Prostate gland (tissue), 2 donors: Measurements from ENCODE around the gene JAK1. TPM values are rescaled to one million over a fixed set of nuclear protein-coding genes. Genes with fewer than 3 reads are reported as not detected.

Experiments used
- DNase-seq: peaks from one replicate; pipeline ENCODE4 v3.0.0-alpha.2; 2019; ENCODE audit warnings: low spot score
- H3K27ac ChIP-seq, 2 donors: fragments of 200-600 bp; sonication (generic); 2 replicates each; pipeline ENCODE4 v1.5.1; 2017 to 2019
- H3K27me3 ChIP-seq: fragments of 200-600 bp; sonication (generic); replicated peaks from 2 replicates; pipeline ENCODE4 v1.5.1; 2019; ENCODE audit not compliant: insufficient read depth
- H3K36me3 ChIP-seq, 2 donors: fragments of 200-600 bp; sonication (generic); 1 replicate in 1 of 2; 2 replicates in 1 of 2; pipeline versions ENCODE4 v1.5.1 to v1.8.1; 2017 to 2019
- H3K4me1 ChIP-seq: fragments of 200-600 bp; sonication (generic); replicated peaks from 2 replicates; pipeline ENCODE4 v1.5.1; 2019
- H3K4me3 ChIP-seq, 2 donors: fragments of 200-600 bp; sonication (generic); 2 replicates each; pipeline ENCODE4 v1.5.1; 2017 to 2019
- H3K9me3 ChIP-seq: fragments of 200-600 bp; sonication (generic); 2 replicates; pipeline ENCODE4 v1.5.1; 2017
- POLR2A ChIP-seq: fragments of 450-650 bp; IDR thresholded peaks from one replicate; pipeline ENCODE4 v1.6.1; 2016; ENCODE audit warnings: antibody characterized with exemption, mild to moderate bottlenecking
- POLR2AphosphoS5 ChIP-seq: sonication (generic); formaldehyde crosslinking; IDR thresholded peaks from one replicate; pipeline ENCODE4 v1.6.1; 2017; ENCODE audit warnings: antibody characterized with exemption
- WGBS: methylation state at CpG from one replicate; pipeline ENCODE4 v1.1.5; 2018; 5-methylcytosine and 5-hydroxymethylcytosine counted together
- intact Hi-C: fragments of 100-400 bp; cut with DNase I; formaldehyde crosslinking; loops from one replicate; pipeline ENCODE4 v1.14.2; 2022
- total RNA-seq, 2 donors: library from RNA; depleted of rRNA; stranded (reverse); fragments of >200 nt; gene quantifications; one replicate each; pipeline ENCODE4 v1.1.0, GENCODE V29; 2016
- TF ChIP-seq, protein P1 (sequence below), 4 experiments: fragments of 200-600 bp in 2 of 4; fragments of 450-650 bp in 2 of 4; sonication (generic) in 2 of 4; IDR thresholded peaks; 1 replicate in 3 of 4; 2 replicates in 1 of 4; pipeline ENCODE4 v1.5.1; 2016 to 2019; ENCODE audit warnings: antibody characterized with exemption in 4 of 4, mild to moderate bottlenecking in 2 of 4, moderate library complexity in 2 of 4

Gene JAK1
- total RNA-seq, 2 donors from 2014 or later, result 66.3 to 115 TPM

DNA sequence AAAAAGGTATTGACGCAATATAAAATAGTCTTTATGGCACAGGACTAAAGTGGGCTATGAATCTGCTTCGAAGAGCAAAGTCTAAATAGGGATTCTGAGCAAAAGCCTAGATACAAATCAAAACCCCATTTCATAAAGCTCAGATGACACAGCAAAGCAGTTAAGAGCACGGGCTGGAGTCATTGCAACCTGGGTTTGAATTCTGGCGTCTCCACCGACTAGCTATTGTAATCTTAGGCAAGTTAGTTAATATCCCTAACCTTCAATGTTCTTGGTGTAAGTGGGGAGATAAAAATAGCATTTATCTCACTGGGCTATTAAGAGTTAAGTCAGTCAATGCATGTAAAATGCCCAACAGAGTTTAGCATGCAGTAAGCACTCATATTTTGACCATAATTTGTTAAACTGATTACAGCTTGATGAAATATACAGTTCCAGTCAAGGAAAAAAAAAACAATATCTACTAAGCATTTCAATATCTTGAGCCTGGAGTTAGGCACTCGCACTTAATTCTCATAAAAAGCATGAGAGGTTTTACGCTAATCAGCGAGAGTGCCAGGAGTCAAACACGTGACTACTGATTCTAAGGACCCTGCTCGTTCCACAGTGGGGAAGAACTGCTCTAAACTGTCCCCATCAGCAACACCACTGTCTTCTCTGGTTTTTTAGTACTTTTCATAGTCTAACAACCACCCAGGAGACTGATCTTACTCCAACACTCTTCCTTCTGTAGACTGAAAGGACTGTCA lies 75.5 kb downstream of the JAK1 start:
- TF ChIP-seq POLR2AphosphoS5 (no peak), POLR2A (no peak)
- TF ChIP-seq, protein P1, sequence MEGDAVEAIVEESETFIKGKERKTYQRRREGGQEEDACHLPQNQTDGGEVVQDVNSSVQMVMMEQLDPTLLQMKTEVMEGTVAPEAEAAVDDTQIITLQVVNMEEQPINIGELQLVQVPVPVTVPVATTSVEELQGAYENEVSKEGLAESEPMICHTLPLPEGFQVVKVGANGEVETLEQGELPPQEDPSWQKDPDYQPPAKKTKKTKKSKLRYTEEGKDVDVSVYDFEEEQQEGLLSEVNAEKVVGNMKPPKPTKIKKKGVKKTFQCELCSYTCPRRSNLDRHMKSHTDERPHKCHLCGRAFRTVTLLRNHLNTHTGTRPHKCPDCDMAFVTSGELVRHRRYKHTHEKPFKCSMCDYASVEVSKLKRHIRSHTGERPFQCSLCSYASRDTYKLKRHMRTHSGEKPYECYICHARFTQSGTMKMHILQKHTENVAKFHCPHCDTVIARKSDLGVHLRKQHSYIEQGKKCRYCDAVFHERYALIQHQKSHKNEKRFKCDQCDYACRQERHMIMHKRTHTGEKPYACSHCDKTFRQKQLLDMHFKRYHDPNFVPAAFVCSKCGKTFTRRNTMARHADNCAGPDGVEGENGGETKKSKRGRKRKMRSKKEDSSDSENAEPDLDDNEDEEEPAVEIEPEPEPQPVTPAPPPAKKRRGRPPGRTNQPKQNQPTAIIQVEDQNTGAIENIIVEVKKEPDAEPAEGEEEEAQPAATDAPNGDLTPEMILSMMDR (IDR thresholded peaks at IDR 0.05), result no peak
- Histone ChIP-seq H3K9me3 (no peaks in the 10 kb centered on the region), H3K27ac (no peak overlapping the region), H3K4me1 (no peaks in the 10 kb centered on the region), H3K36me3 (no peaks in the 10 kb centered on the region), H3K4me3 (no peak overlapping the region), H3K27me3 (no peaks in the 10 kb centered on the region)
- no peak for DNase-seq
- intact Hi-C loops, result loop anchor here (10.0 kb wide), 1 partner anchor 74 kb away; the partner anchor contains the start of gene JAK1
- WGBS, result 76% methylated on average over 10 of the region's 10 CpGs

DNA sequence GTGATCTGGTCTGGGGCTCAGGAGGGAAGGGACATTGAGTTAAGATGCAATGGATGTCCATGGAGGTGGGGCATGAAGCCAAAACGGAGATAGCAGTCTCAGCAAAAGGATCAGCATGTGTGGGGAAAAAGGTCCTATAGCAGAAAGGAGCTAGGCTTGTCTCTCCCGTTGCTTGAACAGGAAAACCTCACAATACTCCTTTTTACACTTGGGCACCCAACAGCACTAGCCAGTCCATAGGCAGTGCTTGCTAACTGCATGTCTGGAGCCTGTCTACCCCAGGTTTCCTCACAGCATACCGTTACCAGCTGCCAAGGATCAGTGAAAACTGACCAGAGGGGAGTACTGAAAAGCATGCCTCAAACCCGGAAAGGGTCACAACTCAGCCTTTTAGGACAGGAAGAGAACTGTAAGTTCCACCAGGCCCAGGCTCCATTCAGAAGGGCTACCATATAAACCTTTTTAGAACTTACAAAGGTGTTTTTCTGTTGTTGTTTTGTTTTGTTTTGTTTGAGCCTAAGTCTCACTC lies 78.6 kb downstream of the JAK1 start:
- H3K9me3 ChIP-seq, result no peaks in the 10 kb centered on the region
- no peak overlapping the region for H3K4me3 ChIP-seq
- 88% methylated on average over 4 of the region's 4 CpGs for WGBS
- H3K4me1 ChIP-seq, result no peaks in the 10 kb centered on the region
- intact Hi-C loops, result no loop called here
- H3K36me3 ChIP-seq, result peaks cover 0 to 7% of the 10 kb centered on the region in 2 donors
- DNase-seq, result no peak
- TF ChIP-seq POLR2AphosphoS5, result no peak
- TF ChIP-seq POLR2A, result no peak
- no peak overlapping the region for H3K27ac ChIP-seq
- H3K27me3 ChIP-seq, result no peaks in the 10 kb centered on the region

DNA sequence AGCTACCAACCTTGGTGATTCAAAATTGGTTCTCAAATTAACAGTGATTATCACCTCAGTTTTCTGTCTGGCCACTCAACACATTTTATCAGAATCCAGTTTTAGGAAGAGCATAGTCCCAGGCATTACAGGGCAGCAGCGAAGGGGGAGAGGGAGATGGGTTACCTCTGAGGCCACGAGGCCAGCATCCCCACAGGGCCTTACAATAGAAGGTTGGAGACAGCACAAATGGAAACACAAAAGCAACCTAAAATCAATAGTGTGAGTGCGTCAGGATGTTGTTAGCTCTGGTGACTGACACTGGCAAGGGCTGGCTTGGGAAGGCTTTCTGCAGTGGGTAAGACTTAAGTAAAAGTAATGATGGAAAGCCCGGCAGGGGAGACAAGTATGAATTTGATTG lies 79.5 kb downstream of the JAK1 start:
- H3K9me3 ChIP-seq, result no peaks in the 10 kb centered on the region
- TF ChIP-seq, protein P1 (IDR thresholded peaks at IDR 0.05), result no peak
- TF ChIP-seq POLR2AphosphoS5 (no peak), POLR2A (no peak)
- no peaks in the 10 kb centered on the region for H3K27me3 ChIP-seq
- no peaks in the 10 kb centered on the region for H3K4me1 ChIP-seq
- intact Hi-C loops, result no loop called here
- 93% methylated on average over 4 of the region's 4 CpGs for WGBS
- peaks cover 0 to 8% of the 10 kb centered on the region in 2 donors for H3K36me3 ChIP-seq
- no peak overlapping the region for H3K27ac ChIP-seq
- H3K4me3 ChIP-seq, result no peak overlapping the region
- DNase-seq, result no peak

DNA sequence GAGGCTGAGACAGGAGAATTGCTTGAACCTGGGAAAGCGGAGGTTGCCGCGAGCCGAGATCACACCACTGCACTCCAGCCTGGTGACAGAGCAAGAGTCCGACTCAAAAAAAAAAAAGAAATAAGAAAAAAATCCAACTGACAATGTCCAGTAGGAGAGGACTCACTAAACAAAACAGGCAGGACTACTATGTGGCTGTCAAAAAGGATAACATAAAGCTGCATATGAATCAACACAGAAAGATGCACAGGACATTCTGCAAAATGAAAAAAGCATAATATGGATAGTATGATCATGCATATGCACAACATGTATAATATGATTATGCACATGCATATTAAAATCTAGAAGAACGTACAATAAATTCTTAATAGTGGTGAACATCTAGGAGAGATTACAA lies 80.7 kb downstream of the JAK1 start:
- peaks cover 0 to 8% of the 10 kb centered on the region in 2 donors for H3K36me3 ChIP-seq
- H3K4me3 ChIP-seq, result no peak overlapping the region
- no peaks in the 10 kb centered on the region for H3K4me1 ChIP-seq
- 94% methylated on average over 6 of the region's 6 CpGs for WGBS
- DNase-seq, result no peak
- no peaks in the 10 kb centered on the region for H3K27me3 ChIP-seq
- no peaks in the 10 kb centered on the region for H3K9me3 ChIP-seq
- intact Hi-C loops, result no loop called here
- no peak overlapping the region for H3K27ac ChIP-seq
- no peak for TF ChIP-seq POLR2A
- TF ChIP-seq, protein P1 (IDR thresholded peaks at IDR 0.05), result no peak
- no peak for TF ChIP-seq POLR2AphosphoS5

DNA sequence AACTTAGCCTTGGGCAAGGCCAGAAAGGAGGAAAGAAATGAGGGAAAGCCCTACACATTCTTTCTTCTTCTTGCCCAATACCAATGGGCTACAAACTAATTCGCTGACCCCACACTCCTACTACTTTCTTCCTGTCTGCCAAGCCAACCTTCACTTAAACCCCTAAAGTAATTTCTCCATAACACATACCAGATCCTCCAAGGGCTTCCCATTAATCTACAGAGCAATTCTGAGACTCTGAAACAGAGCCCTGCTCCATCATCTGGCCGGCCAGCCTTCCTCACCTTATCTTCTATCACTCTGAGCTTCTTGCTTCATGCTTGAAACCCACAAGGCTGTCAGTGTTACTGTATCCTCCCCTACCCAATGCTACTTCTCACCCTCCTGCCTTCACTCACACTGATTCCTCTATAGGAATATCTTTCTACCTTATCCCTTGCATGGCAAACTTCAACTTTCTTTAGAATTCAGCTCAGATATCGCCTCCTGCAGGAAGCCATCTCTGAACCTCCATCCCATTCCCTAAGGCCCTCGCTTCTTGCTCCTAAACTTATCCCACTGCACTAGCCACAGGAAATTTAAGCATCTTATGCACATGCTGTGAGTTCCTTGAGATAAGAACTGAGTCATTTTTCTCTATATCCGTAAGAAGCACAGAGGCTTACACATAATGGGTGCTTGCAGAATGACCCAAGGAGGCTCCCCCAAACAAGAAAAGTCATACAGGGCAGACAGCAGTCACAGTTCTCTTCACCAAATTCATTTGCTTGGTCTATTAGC lies 81.9 kb downstream of the JAK1 start:
- no peak for DNase-seq
- intact Hi-C loops, result no loop called here
- TF ChIP-seq POLR2A (no peak), POLR2AphosphoS5 (no peak)
- TF ChIP-seq, protein P1 (IDR thresholded peaks at IDR 0.05), result no peak
- Histone ChIP-seq H3K27me3 (no peaks in the 10 kb centered on the region), H3K36me3 (peaks cover 0 to 8% of the 10 kb centered on the region in 2 donors), H3K4me1 (no peaks in the 10 kb centered on the region), H3K4me3 (no peak overlapping the region), H3K27ac (no peak overlapping the region), H3K9me3 (no peaks in the 10 kb centered on the region)
- WGBS, result 92% methylated on average over 5 of the region's 5 CpGs
